Body of pancreas (tissue), 4 donors: ENCODE measurements around the gene FCRLB.

Source experiments
- POLR2A ChIP-seq, 3 donors: fragments of 450-650 bp; IDR thresholded peaks; one replicate each; pipeline ENCODE4 v1.6.1; 2016; ENCODE audit warnings: antibody characterized with exemption in 3 of 3, mild to moderate bottlenecking in 2 of 3
- TF ChIP-seq, protein P1 (sequence below), 7 experiments: fragments of 450-650 bp in 4 of 7; fragments of 200-600 bp in 3 of 7; sonication (generic) in 3 of 7; IDR thresholded peaks; one replicate each; pipeline ENCODE4 v1.5.1; 2016 to 2019; ENCODE audit warnings: antibody characterized with exemption in 7 of 7

DNA sequence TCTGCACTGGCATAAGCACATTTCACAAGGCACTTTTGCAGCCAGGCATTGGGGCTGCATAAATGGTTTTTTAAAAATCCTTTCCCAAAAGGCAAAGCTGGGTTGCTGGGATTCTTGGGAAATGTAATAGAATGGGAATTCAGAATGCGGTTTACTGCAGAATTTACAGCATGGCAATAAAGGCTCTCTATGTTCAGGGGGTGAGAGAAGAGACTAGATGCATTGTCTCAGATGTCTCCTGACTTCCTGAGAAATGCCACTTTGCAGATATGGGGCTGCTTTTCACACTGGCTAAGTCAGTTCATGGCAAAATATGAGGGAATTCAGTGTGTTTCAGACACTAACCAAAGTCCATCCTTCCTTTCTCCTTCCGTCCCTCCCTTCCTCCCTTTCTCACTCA, 44.9 kb upstream of the FCRLB start:
- no peak for TF ChIP-seq POLR2A (IDR thresholded peaks at IDR 0.05)
- TF ChIP-seq, protein P1, sequence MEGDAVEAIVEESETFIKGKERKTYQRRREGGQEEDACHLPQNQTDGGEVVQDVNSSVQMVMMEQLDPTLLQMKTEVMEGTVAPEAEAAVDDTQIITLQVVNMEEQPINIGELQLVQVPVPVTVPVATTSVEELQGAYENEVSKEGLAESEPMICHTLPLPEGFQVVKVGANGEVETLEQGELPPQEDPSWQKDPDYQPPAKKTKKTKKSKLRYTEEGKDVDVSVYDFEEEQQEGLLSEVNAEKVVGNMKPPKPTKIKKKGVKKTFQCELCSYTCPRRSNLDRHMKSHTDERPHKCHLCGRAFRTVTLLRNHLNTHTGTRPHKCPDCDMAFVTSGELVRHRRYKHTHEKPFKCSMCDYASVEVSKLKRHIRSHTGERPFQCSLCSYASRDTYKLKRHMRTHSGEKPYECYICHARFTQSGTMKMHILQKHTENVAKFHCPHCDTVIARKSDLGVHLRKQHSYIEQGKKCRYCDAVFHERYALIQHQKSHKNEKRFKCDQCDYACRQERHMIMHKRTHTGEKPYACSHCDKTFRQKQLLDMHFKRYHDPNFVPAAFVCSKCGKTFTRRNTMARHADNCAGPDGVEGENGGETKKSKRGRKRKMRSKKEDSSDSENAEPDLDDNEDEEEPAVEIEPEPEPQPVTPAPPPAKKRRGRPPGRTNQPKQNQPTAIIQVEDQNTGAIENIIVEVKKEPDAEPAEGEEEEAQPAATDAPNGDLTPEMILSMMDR (IDR thresholded peaks at IDR 0.05) = no peak
